ENCODE measurements around the gene IGF2R.
"Not testable (repeated sequence)": the region's sequence is repeated elsewhere in the genome, so short reads cannot be mapped to it uniquely, and the experiment has no call there.

The IGF2R gene

DNA sequence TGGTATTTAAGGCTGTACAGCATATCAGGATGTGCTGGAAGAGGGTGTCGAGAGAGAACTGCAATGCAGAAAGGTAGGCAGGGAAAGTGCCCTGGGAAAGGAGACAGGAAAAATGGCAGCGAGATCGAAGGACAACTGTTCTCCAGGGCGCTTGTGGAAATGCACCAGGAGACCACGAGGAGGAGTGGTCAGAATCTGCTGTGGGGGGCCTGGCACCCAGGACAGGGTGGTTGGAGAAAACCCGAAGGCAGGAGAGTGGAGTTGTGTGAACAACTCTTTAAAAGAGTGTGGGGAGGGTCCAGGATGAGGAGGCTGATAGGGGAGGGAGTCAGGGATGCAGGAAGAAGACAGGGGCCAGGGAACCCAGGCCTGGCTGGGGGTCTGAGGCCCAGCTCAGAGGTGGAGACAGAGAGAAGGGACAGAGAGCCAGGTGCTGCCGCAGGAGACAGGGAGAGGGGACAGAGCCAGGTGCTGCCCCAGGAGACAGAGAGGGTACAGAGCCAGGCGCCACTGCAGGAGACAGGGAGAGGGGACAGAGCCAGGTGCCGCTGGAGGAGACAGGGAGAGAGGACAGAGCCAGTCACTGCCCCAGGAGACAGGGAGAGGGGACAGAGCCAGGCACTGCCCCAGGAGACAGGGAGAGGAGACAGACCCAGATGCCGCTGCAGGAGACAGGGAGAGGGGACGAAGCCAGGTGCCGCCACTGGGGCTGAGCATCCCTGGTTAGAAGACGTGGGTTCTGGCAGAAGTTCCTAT, 162.0 kb downstream of the IGF2R start:
- no peak for DNase-seq (ENCODE audit: low read depth)
- TF ChIP-seq CTCF (IDR thresholded peaks at IDR 0.05; ENCODE audit: insufficient read depth, low read depth, low read length, missing control alignments) = no peak
- no peak overlapping the region for H3K4me3 ChIP-seq (ENCODE audit: low read depth, low read length)

- DNase-seq (ENCODE audit: low read depth) = no peak
- no peak for TF ChIP-seq CTCF (IDR thresholded peaks at IDR 0.05; ENCODE audit: insufficient read depth, low read depth, low read length, missing control alignments)
- no peak overlapping the region for H3K4me3 ChIP-seq (ENCODE audit: low read depth, low read length)
Observed at GRCh38 chr6:160131636-160132296, 162.9 kb downstream of the IGF2R start.

GRCh38 chr6:160132297-160132637, 163.4 kb downstream of the IGF2R start:
- no peak overlapping the region for H3K4me3 ChIP-seq (ENCODE audit: low read depth, low read length)
- DNase-seq (ENCODE audit: low read depth) = no peak
- no peak for TF ChIP-seq CTCF (IDR thresholded peaks at IDR 0.05; ENCODE audit: insufficient read depth, low read depth, low read length, missing control alignments)

DNA sequence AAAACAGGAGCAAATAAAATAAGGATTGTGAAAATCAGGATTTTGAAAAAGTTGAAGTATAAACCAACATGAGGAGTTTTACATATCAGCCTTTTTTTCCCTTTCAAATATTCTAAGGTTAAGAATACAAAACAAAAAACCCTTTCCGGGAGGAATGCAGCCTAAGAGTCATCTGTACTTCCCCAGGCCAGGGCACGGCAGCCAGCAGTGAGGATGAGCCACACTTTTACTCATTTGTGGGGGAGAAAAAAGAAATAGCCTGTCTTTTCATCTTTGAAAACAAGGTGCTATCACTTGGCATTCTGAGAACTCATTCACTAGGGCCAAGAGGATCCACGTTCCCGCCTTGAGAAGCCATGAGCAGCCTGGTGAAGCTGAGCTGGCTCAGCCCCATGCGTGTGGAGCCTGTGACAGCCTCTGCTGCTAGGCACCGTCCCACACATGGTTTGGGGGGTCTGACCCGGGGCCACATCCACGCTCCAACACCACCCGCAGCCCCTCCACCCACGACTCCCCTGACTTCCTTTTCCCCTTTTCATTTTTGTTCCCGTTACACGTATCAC, 164.0 kb downstream of the IGF2R start:
- no peak for TF ChIP-seq CTCF (IDR thresholded peaks at IDR 0.05; ENCODE audit: insufficient read depth, low read depth, low read length, missing control alignments)
- no peak for DNase-seq (ENCODE audit: low read depth)
- H3K4me3 ChIP-seq (ENCODE audit: low read depth, low read length) = no peak overlapping the region

GRCh38 chr6:160133441-160134336, 164.8 kb downstream of the IGF2R start:
- no peak overlapping the region for H3K4me3 ChIP-seq (ENCODE audit: low read depth, low read length)
- TF ChIP-seq CTCF (IDR thresholded peaks at IDR 0.05; ENCODE audit: insufficient read depth, low read depth, low read length, missing control alignments) = no peak
- DNase-seq (ENCODE audit: low read depth) = no peak

DNA sequence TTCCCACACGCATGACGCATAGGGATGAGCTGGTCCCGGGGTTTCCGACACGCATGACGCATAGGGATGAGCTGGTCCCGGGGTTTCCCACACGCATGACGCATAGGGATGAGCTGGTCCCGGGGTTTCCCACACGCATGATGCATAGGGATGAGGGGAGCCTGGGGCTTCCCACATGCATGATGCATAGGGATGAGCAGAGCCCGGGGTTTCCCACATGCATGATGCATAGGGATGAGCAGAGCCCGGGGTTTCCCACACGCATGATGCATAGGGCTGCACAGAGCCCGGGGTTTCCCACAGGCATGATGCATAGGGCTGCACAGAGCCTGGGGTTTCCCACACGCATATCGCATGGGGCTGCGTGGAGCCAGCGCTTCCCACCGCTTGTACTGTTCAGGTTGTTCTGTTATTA, 165.5 kb downstream of the IGF2R start:
- DNase-seq (ENCODE audit: low read depth) = peak; percentile 65
- not testable (repeated sequence) for H3K4me3 ChIP-seq (ENCODE audit: low read depth, low read length)

Data from GM12865 (cell line).